Measurements from ENCODE around the gene TNNT1.

Gene TNNT1

GRCh38 chr19:55106591-55106990 is 42.4 kb downstream of the TNNT1 start:
- DNase-seq: no peak

- no peak for DNase-seq
Measured at GRCh38 chr19:55105237-55105636, 43.8 kb downstream of the TNNT1 start.

GRCh38 chr19:55103190-55103589 is 45.8 kb downstream of the TNNT1 start:
- no peak for DNase-seq

GRCh38 chr19:55101261-55101660 is 47.7 kb downstream of the TNNT1 start:
- DNase-seq: no peak

DNA sequence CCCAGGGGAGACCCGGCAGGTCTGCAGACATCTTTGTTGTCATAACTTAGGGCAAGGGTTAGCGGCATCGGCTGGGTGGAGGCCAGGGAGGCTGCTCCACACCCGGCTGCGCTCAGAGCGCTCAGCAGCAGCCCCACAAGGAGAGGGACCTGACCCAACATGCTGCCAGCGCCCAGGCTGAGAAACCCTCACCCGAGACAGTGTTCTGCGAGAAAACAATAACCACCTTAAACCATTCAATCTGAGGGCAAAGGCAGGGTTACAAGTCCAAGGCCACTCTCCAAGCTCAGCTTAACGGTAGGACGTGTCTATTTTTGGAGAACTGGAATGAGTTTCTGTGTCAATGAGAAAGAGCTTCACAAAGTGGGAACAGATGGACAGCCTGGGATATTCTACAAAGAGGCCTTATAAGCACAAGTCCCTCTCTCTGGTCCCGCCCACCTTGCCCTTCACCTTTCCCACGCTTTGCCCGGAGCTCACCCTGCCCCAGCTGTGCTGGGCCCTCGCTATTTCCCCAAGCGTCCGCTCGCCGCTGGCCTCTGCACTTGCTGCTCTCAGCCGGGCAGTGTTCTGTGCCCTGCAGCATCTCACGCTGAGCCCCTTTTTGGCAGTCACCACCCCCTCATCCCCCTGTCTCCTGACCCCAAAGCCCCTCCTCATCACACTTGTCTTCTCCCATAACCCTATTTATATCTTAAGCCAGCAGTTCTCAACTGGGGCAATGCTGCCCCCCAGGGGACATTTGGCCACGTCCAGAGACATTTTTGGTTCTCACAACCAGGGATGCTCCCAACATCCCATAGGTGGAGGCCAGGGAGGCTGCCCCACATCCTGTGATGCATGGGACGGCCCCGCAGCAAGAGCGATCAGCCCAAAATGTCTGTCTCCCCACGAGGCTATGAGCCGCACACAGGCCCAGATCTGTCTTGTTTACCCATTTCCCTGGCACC is 49.2 kb downstream of the TNNT1 start:
- DNase-seq: peak; percentile 21

DNA sequence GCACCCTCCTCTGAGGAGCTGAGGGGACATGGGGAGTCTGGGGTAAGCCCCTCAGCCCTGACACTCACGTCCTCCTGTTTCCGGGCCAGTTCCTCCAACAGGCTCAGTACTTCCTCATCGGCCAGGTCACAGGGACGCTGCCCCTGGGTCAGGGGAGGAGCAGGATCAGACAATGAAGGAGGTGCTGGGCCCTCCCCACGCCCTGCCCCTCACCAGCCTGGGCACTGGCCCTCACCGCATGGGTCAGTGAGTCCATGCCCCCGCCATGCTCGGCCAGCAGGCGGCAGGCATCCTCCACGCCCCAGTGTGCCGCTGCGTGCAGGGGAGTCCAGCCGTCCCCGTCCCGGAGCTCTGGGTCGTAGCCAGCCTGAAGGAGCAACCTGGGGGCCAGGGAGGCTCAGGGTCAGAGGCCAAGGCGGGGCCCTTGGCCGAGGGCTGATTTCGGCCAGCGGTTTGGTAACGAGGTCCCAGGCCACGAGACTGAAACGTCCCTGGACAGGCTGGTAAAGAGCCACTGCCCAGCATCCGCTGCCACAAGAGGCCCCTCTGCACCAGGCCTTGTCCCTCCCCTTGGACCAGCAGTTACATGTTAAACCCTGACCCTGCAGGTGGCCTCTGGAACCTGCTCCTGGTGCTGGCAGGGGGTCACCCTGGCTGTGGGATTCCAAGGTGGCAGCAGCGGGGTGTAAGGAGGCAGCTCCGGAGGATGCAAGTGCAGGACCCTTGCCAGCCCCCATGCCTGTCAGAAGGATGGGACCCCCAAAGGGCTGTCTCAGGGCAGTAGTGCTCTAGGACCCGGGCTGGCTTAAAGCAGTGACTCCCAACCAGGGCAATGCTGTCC is 50.1 kb downstream of the TNNT1 start:
- no peak for DNase-seq

DNA sequence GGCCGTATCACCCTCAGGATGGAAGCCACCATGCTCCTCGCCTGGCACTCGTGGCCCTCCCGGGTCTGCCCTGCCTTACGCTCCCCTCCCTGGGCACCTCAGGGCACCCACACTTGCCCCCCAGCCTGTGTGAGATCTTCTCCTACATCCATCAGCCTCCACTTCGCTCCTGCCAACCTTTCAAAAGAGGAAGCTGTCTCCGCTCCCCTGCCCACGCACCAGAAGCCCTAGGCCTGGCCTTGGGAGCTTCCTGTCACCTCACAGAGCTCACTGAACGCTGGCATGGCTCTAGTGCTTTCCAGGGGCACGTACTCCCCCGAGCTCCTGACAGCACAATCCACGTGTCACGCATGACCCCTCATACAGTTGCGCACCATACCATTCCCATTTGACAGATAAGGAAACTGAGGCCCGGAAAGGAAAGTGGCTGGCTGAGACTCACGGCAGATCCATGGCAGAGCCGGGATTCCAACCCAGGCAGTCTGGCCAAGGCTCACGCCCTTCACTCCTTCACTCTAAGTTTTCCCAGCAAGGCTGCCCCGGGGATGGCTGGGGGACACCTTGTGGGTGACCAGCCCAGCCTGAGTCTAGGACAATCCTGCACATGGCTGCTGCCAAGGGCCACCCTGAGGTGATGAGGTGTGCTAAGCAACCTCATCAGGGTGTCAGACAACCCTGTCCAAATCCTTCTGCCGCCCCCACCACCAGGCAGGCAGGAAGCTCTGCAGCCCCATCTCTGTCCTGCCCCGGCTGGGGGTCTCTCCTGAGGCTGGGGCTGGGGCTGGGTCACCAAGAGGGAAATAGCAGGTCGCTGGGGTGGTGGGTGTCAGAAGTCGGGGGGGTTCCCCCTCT is 50.9 kb downstream of the TNNT1 start:
- peak; percentile 25 for DNase-seq

DNA sequence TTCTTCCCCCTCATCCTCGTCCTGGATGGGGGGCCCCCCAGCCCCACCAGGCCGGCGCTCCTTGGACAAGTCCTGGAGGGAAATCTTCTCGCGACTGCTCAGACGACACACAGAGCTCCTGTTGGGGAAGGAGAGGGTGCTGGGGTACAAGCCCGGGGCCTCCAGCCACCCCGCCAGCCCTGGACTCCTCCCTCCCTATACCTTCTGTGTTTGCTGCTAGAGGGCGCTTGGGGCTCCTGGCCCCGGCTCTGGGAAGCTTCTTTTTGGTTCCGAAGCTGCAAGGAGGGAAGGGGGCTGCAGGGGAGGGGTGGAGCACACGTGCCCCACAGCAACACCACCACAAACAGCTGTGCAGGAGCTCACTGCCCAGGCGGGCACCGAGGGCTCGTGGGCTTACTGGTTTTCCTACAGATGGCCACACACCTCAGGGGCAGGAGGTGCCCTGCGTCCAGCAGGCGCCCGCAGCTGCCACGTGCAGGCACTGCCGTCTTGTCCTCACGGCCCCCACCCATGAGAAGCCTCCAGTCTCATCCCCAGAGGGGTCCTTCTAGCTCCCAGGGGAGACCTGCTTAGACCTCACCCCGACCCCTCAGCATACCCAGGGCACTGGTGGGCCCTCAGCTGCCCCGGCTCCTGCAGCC is 52.8 kb downstream of the TNNT1 start:
- DNase-seq: peak; percentile 16

GRCh38 chr19:55095260-55096060 is 53.5 kb downstream of the TNNT1 start:
- DNase-seq: peak; percentile 30

DNA sequence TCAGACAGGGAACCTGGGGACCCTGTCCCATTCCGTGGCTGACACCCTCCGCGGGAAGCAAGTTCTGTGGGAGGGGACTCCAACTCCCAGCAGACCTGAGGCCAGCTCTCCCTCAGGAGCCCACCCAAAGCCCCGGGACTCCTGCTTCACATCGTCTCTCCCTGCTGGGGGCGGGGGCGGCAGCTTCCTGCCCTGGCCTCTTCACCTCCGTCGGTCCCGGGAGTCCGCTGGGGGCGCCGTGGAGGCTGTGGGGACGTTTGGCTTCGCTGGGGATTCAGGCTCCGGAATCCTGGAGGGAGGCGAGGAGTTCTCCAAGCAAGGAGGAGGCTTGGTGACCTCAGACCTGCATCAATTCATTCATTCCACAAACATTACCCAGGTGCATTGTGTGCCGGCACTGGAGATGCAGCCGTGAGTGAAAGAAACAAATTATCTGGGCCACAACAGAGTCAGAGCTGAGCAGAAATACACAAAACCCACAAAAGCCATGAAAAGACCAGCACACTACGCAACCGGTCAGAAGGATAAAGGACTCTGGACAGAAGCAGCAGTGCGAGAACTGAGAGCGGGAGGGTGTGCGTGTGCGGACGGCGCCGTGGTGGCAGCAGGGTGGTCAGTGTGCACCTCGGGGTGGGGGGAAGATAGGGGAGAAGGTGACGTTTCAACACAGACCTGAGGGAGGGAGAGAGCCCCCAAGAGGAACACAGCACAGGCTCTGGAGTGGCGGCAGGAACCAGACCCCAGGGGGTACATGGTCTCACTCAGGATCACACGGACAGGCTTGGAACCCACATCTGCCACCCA is 54.3 kb downstream of the TNNT1 start:
- DNase-seq: no peak

DNA sequence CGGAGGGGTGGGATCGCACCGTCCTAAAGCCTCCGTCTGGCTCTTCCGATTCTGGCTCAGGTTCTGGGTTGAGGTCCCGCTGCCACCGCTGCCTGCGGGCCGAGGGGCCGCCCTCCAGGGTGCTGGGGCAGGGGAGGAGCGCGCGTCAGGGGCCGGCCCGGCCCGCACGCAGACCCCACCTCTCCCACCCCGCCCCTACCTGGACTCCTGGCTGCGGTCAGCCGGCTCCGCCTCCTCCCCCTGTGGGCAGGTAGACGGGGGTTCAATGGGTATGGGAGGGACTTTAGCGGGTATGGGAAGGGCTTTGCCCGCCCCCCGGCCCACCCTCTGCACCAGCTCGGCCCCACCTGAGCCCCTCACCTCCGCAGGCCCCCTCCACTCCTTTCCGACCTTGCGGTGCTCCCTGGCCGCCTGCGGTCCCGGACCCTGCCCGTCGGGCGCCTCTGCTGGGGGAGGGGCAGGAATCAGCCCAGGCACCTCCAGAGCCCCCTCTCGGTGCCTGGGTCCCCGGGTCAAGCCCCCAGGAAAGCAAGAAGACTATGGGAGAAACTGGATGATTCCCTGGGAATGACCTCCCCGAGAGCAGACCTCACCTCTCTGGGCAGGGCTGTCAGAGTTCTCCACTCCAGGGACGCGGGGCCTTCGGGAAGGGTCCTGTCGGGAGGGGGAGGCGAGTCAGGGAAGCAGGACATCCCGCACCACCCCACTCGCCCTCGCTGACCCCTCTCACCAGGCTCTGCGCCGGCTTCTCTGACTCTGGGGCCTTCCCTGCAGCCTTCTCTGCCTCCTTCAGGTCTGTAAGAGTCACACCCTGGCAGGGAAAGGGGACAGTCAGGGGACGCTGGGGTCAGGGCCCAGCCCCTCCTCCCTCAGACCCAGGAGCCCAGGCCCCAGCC is 56.3 kb downstream of the TNNT1 start:
- DNase-seq: peak; percentile 21

- peak; percentile 41 for DNase-seq
Measured at GRCh38 chr19:55091955-55092354, 57.1 kb downstream of the TNNT1 start.

- DNase-seq: peak; percentile 23
Measured at GRCh38 chr19:55091126-55091910, 57.7 kb downstream of the TNNT1 start.

GRCh38 chr19:55090564-55090963 is 58.4 kb downstream of the TNNT1 start:
- DNase-seq: peak; percentile 17

DNA sequence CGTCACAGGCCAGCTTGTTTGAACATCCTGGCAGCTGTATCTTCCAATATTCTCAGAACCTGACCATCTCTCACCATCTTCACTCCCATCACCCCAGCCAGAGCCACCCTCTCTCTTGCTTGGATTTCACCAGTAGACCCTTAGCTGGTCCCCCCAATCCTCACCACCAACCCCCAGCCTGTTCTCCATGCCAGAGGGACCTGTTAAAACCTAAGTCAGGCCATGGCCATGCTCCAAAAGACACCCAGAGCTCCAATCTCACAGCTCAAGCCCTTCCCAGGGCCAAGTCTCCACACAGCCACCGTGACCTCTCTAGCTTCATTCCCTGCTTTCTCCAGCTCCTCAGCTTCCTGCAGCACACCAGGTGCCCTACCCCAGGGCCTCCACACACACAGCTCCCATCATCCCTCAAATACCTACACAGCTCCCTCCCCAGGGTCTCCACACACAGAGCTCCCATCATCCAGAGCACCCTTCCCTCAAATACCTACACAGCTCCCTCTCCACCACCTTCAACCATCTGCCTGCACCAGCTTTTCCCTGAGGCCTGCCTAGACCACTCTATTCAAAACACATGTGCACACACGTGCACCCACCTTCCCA is 59.6 kb downstream of the TNNT1 start:
- DNase-seq: no peak

DNA sequence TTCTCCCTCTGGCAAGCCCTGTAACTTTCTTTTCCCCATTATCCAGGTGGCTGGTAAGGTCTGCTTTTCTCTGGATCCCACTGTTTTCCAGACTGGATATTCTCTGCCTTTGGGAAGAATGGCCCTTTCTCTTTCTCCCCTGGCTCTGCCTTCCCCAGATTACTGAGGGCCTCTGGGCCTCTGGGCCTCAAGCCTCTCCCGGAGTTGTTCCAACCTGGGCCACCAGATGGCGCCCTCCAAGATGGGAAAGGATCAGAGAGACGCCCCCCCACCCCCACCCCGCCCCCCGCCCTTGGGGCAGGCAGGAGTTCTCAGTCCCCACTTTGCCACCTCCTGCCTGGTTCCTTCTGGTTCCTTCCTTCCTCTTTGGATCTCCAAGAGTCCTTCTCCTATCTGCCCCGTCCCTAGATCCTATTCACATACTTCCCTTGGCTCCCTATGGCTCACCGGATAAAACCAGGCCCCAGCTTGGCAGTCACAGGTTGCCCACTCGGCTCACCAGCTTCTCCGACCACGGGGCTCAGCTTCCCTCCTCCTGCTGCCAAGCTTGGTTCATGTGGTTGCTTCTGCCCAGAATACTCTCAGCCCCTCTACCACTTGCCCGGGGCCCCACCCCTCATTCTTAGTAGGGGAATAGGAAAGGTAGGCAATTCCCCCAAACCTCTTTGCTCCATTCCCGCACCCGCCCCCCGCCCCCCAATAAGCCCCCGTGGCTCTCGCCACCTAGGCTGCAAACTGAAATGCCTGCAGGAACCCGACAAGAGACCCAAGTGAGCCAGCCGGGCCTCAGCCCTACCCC is 60.3 kb downstream of the TNNT1 start:
- DNase-seq: peak; percentile 81

GRCh38 chr19:55088021-55088451 is 61.0 kb downstream of the TNNT1 start:
- DNase-seq: no peak
